Kidney (tissue), 14 donors: Measurements from ENCODE around the gene THAP11. TPM values are rescaled to one million over a fixed set of nuclear protein-coding genes. Genes with fewer than 3 reads are reported as not detected.

Experiments
- DNase-seq, 5 donors: peaks; one replicate each; pipeline ENCODE4 v3.0.0-alpha.2; 2013 to 2020
- FAIRE-seq: peaks from 2 replicates; lab custom pipeline; 2012; peaks lifted over from hg19 to GRCh38; lab: Jason Lieb, UNC
- H3K27ac ChIP-seq, 2 donors: one replicate each; pipeline ENCODE4 v1.7.0; 2013; ENCODE audit warnings: low read depth in 2 of 2, low read length in 2 of 2, inconsistent platforms in 1 of 2
- H3K27me3 ChIP-seq: one replicate; pipeline ENCODE4 v1.7.1; 2013; ENCODE audit warnings: low read length, inconsistent platforms; ENCODE audit not compliant: control insufficient read depth, insufficient read depth
- H3K36me3 ChIP-seq, 3 donors: one replicate each; pipeline versions ENCODE4 v1.7.0 to v1.7.1; 2013; ENCODE audit warnings: low read length in 3 of 3, control low read depth in 1 of 3, inconsistent platforms in 1 of 3; ENCODE audit not compliant: insufficient read depth in 3 of 3, control insufficient read depth in 2 of 3
- H3K4me1 ChIP-seq, 3 donors: one replicate each; pipeline versions ENCODE4 v1.7.0 to v1.7.1; 2013; ENCODE audit warnings: low read length in 3 of 3, inconsistent platforms in 1 of 3, low read depth in 1 of 3; ENCODE audit not compliant: control insufficient read depth in 2 of 3, insufficient read depth in 2 of 3
- H3K4me3 ChIP-seq, 3 donors: one replicate each; pipeline versions ENCODE4 v1.7.0 to v1.8.1; 2013; ENCODE audit warnings: low read length in 3 of 3, control low read depth in 1 of 3, inconsistent platforms in 1 of 3
- H3K9ac ChIP-seq, 3 donors: one replicate each; pipeline versions ENCODE4 v1.7.0 to v1.7.1; 2013; ENCODE audit warnings: low read length in 3 of 3, control low read depth in 1 of 3, inconsistent platforms in 1 of 3
- H3K9me3 ChIP-seq, 3 donors: one replicate each; pipeline versions ENCODE4 v1.7.0 to v1.7.1; 2013; ENCODE audit warnings: low read length in 3 of 3, control low read depth in 1 of 3, inconsistent platforms in 1 of 3; ENCODE audit not compliant: control insufficient read depth in 2 of 3, insufficient read depth in 1 of 3
- CTCF ChIP-seq: IDR thresholded peaks from 3 replicates; pipeline ENCODE4 v1.5.1; 2012; ENCODE audit warnings: mild to moderate bottlenecking, moderate library complexity, borderline replicate concordance; ENCODE audit not compliant: insufficient read depth; ENCODE audit errors: extremely low read depth
- intact Hi-C: fragments of 100-400 bp; cut with DNase I; formaldehyde crosslinking; loops from one replicate; pipeline ENCODE4 v1.11.1; 2022
- polyA plus RNA-seq: library from polyadenylated mRNA; stranded (reverse); fragments of 350-450 nt; fragmentation: Illumina TruSeq; extraction: RNeasy Lipid Tissue Mini Kit (QIAGEN cat#74804); gene quantifications from one replicate; pipeline ENCODE4 v1.2.3, GENCODE V29; 2014; ENCODE audit warnings: low read depth, low replicate concordance; ENCODE audit not compliant: insufficient read depth
- total RNA-seq: library from RNA; stranded (reverse); fragmentation: NEBNext Ultra II Directional; extraction: Animal tissue kit (Norgen Biotek cat#: 25700); gene quantifications from one replicate; pipeline ENCODE4 v1.2.1, GENCODE V29; 2021
- donor health status: control.
- donor health status: control.
- donor health status: control.
- donor health status: control.
- donor health status: control.
- donor health status: DM: yes; HTN: yes; CAD: no.
- donor health status: Normal renal cell carcinoma (clear cell type).

THAP11 gene
- total and polyA plus RNA-seq, 2 donors from 2014 or later, result 21.4 to 27.0 TPM

- H3K4me3 ChIP-seq, result no peak overlapping the region
- peaks cover 0 to 7% (median 6%) of the 10 kb centered on the region in 3 donors for H3K4me1 ChIP-seq
- H3K36me3 ChIP-seq, result peaks cover 3 to 18% (median 6%) of the 10 kb centered on the region in 3 donors
- FAIRE-seq, result no peak
- no peak overlapping the region for H3K27ac ChIP-seq
- H3K27me3 ChIP-seq, result no peaks in the 10 kb centered on the region
- DNase-seq, result peak in 1 of 5 donors; percentile 29
- no peak overlapping the region for H3K9ac ChIP-seq
- peak; percentile 11 for TF ChIP-seq CTCF
- H3K9me3 ChIP-seq, result no peaks in the 10 kb centered on the region
- intact Hi-C loops, result no loop called here
Measured at GRCh38 chr16:67865318-67865717, 23.2 kb downstream of the THAP11 start.

- H3K36me3 ChIP-seq, result peaks cover 4 to 14% (median 6%) of the 10 kb centered on the region in 3 donors
Measured at GRCh38 chr16:67868290-67868689, 26.2 kb downstream of the THAP11 start.

DNA sequence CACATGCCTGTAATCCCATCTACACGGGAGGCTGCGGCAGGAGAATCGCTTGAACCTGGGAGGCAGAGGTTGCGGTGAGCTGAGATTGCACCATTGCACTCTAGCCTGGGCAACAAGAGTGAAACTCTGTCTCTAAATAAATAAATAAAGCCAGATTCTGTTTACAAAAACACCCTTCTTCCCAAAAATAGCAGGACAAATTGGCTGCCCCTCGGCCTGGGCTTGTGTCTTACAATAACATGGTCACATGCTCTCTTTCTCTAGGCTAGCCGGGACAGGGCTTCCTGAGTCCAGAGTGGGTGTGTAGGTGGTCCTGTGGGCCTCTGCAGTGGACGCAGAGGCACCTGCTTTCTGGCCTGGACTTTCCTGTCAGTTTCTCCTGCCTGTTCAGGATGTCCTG, 27.5 kb downstream of the THAP11 start:
- Histone ChIP-seq H3K27me3 (no peaks in the 10 kb centered on the region), H3K4me1 (peaks cover 0 to 18% (median 11%) of the 10 kb centered on the region in 3 donors), H3K36me3 (peaks cover 4 to 14% (median 6%) of the 10 kb centered on the region in 3 donors), H3K9me3 (no peaks in the 10 kb centered on the region), H3K9ac (no peak overlapping the region), H3K27ac (no peak overlapping the region), H3K4me3 (no peak overlapping the region)
- FAIRE-seq (no peak), DNase-seq (no peak)
- intact Hi-C loops, result no loop called here
- no peak for TF ChIP-seq CTCF

More at GRCh38 chr16:67868290-67868689, 26.2 kb downstream of the THAP11 start:
- peaks cover 0 to 11% (median 4%) of the 10 kb centered on the region in 3 donors for H3K4me1 ChIP-seq
- intact Hi-C loops, result no loop called here
- DNase-seq, result no peak
- no peak for FAIRE-seq
- no peaks in the 10 kb centered on the region for H3K9me3 ChIP-seq
- no peaks in the 10 kb centered on the region for H3K27me3 ChIP-seq
- no peak for TF ChIP-seq CTCF
- H3K9ac ChIP-seq, result no peak overlapping the region
- H3K27ac ChIP-seq, result no peak overlapping the region
- no peak overlapping the region for H3K4me3 ChIP-seq

GRCh38 chr16:67871256-67871655, 29.1 kb downstream of the THAP11 start:
- Histone ChIP-seq H3K27me3 (no peaks in the 10 kb centered on the region), H3K4me3 (no peak overlapping the region), H3K4me1 (peaks cover 0 to 27% (median 11%) of the 10 kb centered on the region in 3 donors), H3K9ac (no peak overlapping the region), H3K36me3 (peaks cover 4 to 11% (median 9%) of the 10 kb centered on the region in 3 donors), H3K9me3 (no peaks in the 10 kb centered on the region), H3K27ac (no peak overlapping the region)
- DNase-seq (no peak), FAIRE-seq (no peak)
- TF ChIP-seq CTCF, result no peak
- intact Hi-C loops, result no loop called here
